PC-9 (cell line): ENCODE results near the gene RBPMS2.

Experiments used
- CTCF ChIP-seq: fragments of 200-600 bp; sonication (generic); conservative IDR thresholded peaks from 2 replicates; pipeline ENCODE4 v1.6.1; 2017; ENCODE audit warnings: mixed run types, antibody characterized with exemption, mild to moderate bottlenecking, moderate library complexity
- EZH2 ChIP-seq: fragments of 200-600 bp; sonication (generic); IDR thresholded peaks from 2 replicates; pipeline ENCODE4 v1.8.0; 2017; ENCODE audit warnings: antibody characterized with exemption, low read depth

GRCh38 chr15:64731805-64732151 is 43.6 kb downstream of the RBPMS2 start:
- TF ChIP-seq CTCF: no peak
- TF ChIP-seq EZH2: no peak
